Stimulated activated CD4-positive, alpha-beta T cell treated with anti-CD3 and anti-CD28 coated beads, TNF-alpha, amount 100 ng/mL, for 48 hours (primary cell): ENCODE measurements around the gene MTIF2.
A peak's percentile ranks its signal among the peaks of the same experiment; 100 is the strongest.
"Not testable (repeated sequence)": the region's sequence is repeated elsewhere in the genome, so short reads cannot be mapped to it uniquely, and the experiment has no call there.

ENCODE experiments used
- DNase-seq, 3 donors: peaks; one replicate each; pipeline ENCODE4 v3.0.0-alpha.2; 2020; ENCODE audit warnings: low read depth in 3 of 3

The MTIF2 gene, protein sequence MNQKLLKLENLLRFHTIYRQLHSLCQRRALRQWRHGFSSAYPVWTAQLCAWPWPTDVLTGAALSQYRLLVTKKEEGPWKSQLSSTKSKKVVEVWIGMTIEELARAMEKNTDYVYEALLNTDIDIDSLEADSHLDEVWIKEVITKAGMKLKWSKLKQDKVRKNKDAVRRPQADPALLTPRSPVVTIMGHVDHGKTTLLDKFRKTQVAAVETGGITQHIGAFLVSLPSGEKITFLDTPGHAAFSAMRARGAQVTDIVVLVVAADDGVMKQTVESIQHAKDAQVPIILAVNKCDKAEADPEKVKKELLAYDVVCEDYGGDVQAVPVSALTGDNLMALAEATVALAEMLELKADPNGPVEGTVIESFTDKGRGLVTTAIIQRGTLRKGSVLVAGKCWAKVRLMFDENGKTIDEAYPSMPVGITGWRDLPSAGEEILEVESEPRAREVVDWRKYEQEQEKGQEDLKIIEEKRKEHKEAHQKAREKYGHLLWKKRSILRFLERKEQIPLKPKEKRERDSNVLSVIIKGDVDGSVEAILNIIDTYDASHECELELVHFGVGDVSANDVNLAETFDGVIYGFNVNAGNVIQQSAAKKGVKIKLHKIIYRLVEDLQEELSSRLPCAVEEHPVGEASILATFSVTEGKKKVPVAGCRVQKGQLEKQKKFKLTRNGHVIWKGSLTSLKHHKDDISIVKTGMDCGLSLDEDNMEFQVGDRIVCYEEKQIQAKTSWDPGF

DNA sequence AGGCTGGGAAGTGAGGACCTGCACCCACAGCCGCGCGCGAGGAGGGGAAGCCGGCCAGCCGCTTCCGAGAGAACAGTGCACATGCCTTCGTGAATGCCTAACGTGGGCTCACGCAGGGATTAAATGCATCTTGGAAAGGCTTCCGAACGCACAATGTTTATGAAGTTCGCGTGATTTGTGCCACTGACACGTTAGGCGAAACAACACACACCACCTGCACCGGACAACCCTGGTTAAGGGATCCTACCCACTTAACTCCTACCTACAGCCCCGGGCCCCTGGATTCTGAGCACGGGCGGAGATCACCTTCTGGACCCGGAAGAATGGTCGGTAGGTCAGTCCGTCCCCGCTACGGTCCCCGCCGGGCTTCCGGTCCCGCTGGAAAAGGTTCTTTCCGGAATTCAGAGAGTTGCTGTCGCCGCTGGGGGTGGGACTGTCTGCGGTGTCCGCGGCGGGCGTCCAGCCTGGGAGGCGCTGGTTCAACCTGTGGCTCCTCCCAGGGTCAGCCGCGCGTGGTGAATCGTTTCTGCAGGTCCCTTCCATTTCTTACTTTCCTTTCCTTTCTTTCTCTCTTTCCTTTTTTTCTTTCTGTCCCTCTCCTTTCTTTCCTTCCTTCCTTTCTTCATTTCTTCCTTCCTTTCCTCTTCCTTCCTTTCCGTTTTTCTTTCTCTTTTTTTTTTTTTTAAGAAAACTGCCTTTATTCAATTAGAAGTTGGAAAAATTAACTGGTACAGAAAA, at the start of gene MTIF2:
TSS of gene MTIF2 (minus strand) at position 325 of the 738 bp plus-strand sequence. CDS start 5,373 bp downstream, outside the sequence.
- peak; percentile 84 to 87 (median 85) for DNase-seq

DNA sequence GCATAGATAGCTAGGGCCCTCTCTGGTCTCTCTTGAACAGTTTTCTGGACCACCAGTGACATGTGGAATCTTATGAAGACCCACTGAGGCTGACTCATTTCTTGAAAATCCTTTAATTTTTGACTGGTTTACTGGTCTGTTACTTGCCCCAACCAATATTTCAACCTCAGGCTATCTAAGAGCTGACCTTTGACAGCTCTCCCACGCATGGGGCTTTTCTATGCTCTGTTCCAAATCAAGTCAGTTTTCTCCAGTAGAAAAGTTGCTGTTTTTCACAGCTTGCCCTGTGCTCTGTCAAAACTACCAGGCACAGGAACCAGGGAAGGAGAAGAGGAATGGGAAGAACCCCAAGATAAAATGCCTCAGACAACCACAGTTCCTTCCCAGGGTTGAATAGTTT, 46.0 kb upstream of the MTIF2 start:
- no peak for DNase-seq

DNA sequence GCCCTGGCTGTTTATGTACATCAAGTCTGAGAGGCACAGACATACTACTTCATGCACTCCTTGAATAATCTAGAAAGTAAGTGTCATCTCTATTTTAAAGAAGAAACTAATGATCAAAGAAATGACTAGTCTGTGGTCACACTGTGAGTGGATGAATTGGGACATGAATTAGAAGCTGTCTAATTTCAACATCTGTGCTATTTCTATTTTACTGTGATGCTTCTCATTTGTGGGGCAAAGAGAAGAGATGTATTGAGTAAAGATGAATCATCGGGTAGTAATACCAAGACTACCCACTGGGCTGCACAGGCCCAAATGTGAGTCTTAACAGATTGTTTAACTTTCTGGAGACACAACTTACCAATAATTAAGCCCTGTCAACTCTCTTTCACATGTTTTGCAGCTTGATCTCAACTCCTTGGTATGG, 42.4 kb upstream of the MTIF2 start:
- DNase-seq, result peak in 2 of 3 donors; percentile 8 to 16

DNA sequence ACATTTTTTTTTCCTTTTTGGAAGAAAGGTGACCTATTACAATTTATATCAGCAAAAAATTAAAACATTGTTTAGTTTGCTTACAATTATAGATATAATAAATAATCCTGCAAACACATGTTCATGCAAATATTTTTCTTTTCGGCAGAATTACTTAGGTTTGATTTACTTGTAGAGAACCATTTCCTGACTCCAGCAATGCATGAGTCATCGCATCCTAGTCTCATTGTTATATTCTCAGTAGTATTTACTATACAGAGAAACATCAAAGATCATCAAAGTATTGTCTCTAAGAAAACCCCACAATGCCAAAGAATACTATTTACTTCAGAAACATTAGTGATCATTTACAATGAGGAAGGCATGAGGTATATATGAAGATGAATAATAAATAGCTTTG, 40.4 kb upstream of the MTIF2 start:
- no peak for DNase-seq

DNA sequence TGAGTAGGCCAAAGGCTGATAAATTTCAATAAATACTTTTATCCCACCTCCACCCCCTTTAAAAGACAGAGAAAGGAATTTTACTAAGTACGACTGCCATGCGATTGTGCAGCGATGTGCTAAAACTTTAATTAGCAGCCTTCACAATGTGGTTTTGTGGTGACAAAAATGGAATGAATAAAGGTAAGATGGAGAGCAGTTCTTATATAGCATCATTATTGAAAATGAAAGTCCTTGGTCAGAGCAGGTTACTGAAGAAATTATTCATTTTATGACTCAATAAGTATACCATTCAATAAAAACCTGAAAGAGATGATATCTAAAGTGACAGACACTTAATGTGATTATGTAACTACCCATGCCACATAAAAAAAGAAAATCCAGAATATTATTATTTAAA, 33.2 kb upstream of the MTIF2 start:
- no peak for DNase-seq

DNA sequence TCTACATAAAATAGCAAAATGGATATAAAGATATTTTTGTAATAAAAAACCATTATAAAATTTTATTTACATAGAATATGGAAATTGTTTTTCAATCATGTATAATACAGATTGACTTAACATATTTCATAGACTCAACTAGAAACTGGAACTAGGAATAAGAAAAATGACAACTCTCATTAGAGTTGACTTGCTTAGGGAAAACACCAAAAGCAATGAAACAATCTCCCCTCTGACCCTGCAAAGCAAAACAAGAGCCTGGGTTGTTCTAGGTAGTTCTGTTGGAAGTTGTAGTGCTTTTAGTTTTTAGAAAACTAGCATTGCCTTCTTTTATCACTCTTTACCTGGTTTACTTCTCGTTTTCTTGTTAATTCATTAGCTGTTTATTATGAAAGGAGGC, 32.2 kb upstream of the MTIF2 start:
- no peak for DNase-seq

DNA sequence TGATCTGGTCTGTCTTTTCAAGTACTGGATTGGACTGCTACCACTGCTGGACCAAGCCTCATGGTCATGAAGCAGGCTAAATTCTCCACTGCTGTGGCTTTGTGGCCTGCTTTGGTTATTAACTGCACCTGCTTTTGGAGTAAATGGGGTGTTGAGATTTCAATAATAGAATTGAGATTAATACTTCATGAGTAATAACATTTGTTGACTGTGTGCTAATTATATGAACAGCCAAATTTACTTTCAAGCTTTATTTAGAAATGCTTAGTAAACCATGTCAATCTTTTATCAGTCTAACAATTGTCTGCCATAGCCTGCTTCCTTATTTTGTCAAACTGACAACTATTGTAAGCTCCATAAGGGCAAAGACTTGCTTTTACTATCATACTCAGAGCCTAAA, 27.4 kb upstream of the MTIF2 start:
- no peak for DNase-seq

DNA sequence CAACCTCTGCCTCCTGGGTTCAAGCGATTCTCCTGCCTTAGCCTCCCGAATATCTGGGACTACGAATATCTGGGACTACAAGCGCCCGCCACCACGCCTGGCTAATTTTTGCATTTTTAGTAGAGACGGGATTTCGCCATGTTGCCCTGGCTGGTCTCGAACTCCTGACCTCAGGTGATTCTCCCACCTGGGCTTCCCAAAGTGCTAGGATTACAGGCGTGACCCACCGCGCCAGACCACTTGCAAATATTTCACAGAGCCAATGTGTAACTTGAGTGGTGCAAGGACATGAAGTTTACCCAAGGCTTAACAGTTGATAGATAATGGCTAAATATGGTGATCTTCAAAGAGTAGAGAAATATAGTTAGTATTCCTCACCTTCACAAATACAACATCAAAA, 14.1 kb upstream of the MTIF2 start:
- no peak for DNase-seq

DNA sequence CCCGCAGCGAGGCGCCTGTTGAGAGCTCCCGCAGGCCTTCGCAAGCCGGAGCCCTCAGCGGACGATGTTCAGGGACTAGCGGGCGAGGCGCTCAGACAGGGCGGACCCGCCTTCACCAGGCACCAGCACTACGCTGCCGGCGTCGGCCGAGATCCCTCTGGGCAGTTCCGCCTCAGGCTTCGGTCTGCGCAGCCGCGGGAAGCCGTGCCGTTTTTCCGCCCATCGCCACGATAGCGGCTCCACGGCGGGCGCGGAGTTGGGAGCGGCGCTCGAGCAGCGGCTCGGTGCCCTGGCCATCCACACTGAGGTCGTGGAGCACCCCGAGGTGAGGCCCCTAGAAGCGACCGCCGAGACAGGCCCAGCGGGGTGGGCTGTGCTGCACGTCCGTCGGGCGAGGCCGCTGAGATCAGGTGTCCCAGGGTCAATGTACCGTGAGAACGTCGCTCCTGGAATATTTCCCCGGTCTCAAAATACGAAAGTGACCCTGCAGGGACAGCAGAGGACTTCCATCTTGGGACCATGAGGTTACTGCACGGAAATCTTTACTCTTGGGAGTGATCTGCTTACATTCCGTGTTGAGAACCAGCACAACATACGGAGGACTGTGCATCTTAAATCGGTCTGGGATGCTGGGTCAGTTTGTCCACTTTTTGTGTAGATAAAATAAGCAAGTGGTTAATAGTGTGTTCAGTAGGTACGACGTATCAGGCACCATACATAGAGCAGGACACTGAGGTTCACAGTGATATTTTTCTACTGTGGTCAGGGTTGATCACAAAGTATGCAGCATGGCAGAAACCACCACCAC, 13.3 kb upstream of the MTIF2 start:
- DNase-seq, result peak; percentile 77 to 80 (median 79)

DNA sequence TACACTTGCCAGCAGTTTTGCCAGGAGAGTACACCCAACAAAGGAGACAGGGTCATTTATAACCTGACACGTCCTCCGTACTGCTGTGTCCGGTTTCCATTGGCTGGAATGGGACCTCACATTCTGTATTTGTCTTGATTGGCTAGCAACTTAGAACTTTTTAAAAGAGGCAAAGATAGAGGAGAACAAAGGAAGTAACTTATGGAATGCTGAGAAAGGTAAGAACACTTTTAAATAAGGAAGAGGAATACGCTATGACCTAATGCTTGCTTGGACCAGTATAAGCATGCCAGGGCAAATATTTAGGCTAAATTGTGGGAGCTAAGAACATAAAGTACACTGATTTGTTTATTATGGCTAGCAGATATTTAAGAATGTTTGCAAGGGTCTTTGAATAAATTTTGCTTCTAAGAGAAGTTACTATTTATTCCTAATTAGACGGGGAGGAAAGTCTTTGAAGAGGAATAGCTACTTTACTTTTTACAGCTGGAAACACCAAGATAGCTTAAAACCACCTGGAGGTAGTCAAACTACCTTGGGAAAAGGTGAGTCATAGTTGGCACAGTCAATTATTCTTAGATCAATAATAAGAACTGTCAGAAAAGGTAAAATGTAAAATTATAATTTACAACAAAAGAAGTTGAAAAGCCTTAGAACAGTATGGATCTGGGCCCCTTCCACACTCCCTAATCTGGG, 12.0 kb upstream of the MTIF2 start:
- not testable (repeated sequence) for DNase-seq

DNA sequence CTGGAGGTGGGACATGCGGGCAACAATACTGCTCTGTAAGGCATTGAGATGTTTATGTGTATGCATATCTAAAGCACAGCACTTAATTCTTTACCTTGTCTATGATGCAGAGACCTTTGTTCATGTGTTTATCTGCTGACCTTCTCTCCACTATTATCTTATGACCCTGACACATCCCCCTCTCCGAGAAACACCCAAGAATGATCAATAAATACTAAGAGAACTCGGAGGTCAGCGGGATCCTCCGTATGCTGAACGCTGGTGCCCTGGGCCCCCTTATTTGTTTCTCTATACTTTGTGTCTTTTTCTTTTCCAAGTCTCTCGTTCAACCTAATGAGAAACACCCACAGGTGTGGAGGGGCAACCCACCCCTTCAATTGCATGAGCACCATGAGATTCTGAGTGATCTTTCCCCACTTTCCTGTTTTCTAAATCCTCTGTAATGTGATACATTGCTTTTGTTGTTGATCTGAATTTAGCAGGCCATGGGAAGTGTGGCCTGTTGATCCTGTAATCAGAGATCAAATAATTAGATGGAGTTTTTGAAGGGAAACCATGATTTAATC, 10.9 kb upstream of the MTIF2 start:
- DNase-seq, result not testable (repeated sequence)

DNA sequence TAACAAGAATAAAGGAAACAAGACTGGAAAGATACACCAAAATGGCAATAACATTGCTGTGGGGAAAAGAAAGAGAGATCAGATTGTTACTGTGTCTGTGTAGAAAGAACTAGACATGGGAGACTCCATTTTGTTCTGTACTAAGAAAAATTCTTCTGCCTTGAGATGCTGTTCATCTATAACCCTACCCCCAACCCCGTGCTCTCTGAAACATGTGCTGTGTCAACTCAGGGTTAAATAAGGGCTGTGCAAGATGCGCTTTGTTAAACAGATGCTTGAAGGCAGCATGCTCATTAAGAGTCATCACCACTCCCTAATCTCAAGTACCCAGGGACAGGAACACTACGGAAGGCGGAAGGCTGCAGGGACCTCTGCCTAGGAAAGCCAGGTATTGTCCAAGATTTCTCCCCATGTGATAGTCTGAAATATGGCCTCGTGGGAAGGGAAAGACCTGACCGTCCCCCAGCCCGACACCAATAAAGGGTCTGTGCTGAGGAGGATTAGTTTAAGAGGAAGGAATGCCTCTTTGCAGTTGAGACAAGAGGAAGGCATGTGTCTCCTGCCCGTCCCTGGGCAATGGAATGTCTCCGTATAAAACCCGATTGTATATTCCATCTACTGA, 10.3 kb upstream of the MTIF2 start:
- DNase-seq, result not testable (repeated sequence)

DNA sequence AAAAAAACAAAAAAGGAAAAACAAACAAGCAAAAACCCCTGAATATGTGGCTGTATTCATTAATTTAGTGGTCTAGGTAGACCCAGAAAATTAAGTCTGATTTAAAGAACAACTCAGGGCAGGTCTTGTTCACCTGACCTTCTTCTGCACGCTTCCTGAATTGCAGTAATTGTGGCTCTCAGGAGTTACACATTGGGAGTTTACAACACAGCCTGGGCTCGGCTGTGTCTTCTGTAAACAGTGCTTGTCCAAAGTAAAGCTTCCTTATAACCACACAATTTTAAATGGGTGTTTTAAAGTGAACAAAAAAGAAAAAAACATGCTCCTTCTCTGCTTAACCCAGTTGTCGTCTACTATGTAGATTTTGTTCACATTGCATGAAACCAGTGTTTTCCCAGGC, 8.3 kb upstream of the MTIF2 start:
- no peak for DNase-seq

DNA sequence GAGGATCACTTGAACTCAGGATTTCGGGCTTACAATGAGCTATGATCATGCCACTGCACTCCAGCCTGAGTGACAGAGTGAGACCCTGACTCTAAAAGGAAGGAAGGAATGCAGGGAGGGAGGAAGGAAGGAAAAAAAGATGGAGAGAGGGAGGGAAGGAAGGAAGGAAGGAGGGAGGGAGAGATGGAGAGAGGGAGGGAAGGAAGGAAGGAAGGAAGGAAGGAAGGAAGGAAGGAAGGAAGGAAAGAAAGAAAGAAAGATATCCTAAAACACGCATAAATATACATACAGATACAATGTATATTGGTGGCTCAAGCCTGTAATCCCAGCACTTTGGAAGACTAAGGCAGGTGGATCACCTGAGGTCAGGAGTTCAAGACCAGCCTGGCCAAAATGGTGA, 5.3 kb upstream of the MTIF2 start:
- DNase-seq, result not testable (repeated sequence)

DNA sequence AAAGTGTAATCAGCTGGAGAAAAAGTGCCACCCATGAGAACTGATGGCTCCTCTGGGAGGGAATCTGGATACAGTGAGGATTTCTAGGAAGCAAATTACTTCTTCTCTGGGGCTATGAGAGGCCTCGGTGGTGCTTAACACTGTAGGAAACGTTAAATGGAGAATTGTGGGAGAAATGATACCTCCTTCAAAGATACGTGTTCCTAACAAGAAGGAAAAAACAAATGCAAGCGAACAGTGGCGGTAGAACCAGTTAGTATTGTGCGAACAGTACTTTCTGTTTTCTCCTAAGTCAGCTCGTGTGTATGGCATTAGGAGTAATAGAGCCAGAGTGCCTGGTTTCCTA, 587 bp upstream of the MTIF2 start:
- DNase-seq, result no peak

DNA sequence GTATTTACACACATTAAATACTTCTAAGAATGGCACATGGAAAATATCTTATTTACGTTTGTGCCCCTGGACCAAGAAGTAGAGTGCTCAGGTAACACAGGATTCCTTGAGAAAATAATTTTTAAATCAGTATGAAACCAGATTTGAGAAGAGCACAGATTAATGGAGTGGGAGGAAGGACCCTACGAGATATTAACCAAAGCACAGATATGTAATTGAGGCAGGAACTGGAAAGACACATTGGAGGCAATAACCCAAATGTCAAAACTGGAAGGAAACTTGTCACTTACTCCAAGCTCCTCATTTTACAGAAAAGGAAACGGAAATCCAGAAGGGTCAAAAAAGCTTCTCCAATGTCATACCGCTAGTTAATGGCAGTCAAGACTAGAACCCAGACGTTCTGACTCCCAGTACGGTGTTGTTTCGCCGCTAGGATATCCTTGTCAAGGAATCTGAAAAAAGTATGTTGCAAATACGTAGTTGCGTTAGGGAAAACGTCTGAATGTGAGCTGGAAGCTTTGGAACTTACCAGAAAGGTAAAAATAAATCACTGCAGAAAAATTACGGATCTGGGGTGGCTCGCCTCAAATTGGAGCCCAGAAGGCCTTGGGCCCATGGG, 634 bp downstream of the MTIF2 start:
- no peak for DNase-seq

DNA sequence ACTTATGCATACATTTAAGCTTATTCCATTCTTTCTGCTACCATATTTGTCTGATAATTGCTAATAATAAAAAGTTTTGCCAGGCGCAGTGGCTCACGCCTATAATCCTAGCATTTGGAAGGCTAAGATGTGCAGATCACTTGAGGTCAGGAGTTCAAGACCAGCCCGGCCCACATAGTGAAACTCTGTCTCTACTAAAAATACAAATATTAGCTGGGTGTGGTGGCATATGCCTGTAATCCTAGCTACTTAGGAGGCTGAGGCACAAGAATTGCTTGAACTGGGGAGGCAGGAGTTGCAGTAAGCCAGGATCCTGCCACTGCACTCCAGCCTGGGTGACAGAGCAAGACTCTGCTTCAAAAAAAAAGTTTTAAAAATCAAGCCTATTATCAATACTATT, 9.4 kb downstream of the MTIF2 start:
- not testable (repeated sequence) for DNase-seq

DNA sequence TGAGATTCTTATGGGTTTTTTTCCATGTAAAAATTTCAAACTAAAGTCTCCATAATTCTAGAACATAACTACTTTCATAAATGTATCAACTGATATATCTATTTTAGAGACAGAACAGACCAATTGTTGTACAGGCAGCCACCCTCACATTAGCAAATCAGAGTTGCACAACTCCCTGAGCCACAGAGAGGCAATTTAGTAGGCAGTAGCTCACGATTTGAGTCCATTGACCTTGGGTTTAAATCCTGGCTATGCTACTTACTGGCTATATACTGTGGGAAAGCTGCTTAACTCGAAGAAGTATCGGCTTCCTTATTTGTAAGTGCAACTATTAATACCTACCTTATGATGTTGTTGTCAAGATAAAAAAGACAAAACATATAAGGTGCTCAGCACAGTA, 16.2 kb downstream of the MTIF2 start:
- DNase-seq, result no peak

DNA sequence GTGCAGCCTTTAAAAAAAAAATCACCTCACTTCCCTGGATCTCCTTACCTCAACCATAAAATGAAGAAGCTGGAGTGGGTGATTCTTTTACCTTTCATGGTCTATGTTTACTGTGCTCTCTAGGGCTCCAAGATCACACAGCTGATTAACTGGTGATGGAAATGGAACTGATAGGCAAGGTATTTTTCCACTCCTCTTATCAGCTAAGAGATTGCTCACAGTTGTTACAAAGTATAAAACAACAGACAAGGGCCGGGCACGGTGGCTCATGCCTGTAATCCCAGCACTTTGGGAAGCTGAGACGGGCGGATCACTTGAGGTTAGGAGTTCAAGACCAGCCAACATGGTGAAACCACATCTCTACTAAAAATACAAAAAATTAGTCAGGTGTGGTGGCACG, 22.0 kb downstream of the MTIF2 start:
- no peak for DNase-seq

DNA sequence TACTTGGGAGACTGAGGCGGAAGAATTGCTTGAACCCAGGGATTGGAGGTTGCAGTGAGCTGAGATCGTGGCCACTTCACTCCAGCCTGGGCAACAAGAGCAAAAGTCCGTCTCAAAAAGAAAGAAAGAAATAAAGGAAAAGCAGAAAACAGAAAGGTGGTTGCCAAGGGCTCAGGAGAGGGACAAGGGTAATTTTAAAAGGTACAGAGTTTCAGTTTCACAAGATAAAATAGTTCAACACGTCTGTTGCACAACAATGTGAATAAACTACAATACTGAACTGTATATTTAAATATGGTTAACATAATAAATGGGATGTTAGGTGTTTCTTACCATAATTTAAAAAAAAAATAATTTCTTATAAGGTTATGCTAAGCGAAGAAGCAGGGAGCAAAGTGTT, 23.6 kb downstream of the MTIF2 start:
- no peak for DNase-seq
